GM12891 (cell line): Measurements from ENCODE around the gene TRAPPC12.

Experiments
- POLR2A ChIP-seq: IDR thresholded peaks from 2 replicates; pipeline ENCODE4 v1.6.1; 2011; ENCODE audit warnings: low read depth, low read length, control low read depth
- SPI1 ChIP-seq: IDR thresholded peaks from 2 replicates; pipeline ENCODE4 v1.6.1; 2011; ENCODE audit warnings: low read depth, low read length, control low read depth
- TAF1 ChIP-seq: IDR thresholded peaks from 2 replicates; pipeline ENCODE4 v1.6.1; 2011; ENCODE audit warnings: low read depth, low read length, control low read depth

DNA sequence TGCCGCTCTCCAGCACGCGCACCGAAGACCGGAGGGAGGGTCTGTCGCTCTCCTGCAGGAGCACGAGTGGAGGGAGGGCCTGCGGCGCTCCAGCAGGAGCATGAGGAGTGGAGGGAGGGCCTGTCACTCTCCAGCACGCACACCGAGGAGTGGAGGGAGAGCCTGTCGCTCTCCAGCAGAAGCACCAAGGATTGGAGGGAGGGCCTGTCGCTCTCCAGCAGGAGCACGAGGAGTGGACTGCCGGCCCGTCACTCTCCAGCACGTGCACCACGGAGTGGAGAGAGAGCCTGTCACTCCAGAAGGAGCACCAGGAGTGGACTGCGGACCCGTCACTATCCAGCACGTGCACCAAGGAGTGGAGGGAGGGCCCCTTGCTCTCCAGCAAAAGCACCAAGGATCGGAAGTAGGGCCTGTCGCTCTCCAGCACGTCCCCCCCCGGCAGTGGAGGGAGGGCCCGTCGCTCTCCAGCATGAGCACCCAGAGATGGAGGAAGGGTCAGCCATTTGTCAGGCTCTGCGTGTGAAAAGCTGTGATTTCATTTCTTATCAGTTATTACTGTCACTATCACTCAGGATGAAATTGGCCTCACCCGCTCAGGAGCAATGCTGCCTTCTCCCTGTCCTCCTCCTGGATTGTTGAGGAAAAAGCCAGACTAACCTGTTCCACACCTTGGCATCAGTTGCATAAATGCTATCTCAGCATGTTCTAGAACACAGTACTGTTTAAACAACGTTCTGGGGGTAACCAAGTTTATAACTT is 103.9 kb downstream of the TRAPPC12 start:
- TF ChIP-seq POLR2A, result no peak
- no peak for TF ChIP-seq SPI1
- TF ChIP-seq TAF1, result no peak
